Spleen (tissue), 11 donors: Measurements from ENCODE around the gene DMD. TPM values are rescaled to one million over a fixed set of nuclear protein-coding genes. Genes with fewer than 3 reads are reported as not detected.
A peak's percentile ranks its signal among the peaks of the same experiment; 100 is the strongest.

Source experiments
- DNase-seq: peaks from one replicate; pipeline ENCODE4 v3.0.0-alpha.2; 2020
- H3K27ac ChIP-seq, 8 donors: fragments of 200-600 bp; sonication (generic) in 7 of 8; 1 replicate in 4 of 8; 2 replicates in 4 of 8; pipeline versions ENCODE4 v1.5.0 to v1.8.0; 2016 to 2021; ENCODE audit warnings: inconsistent platforms in 4 of 8, mild to moderate bottlenecking in 4 of 8, moderate library complexity in 1 of 8
- H3K27me3 ChIP-seq, 7 donors: fragments of 200-600 bp; sonication (generic) in 6 of 7; replicated peaks in 1 of 7; 1 replicate in 4 of 7; 2 replicates in 3 of 7; pipeline versions ENCODE4 v1.5.0 to v1.8.0; 2016 to 2021; ENCODE audit warnings: inconsistent platforms in 3 of 7, mild to moderate bottlenecking in 1 of 7
- H3K36me3 ChIP-seq, 6 donors: fragments of 200-600 bp; sonication (generic) in 5 of 6; 1 replicate in 4 of 6; 2 replicates in 2 of 6; pipeline versions ENCODE4 v1.5.0 to v1.8.0; 2016 to 2021; ENCODE audit warnings: inconsistent platforms in 2 of 6
- H3K4me1 ChIP-seq, 6 donors: fragments of 200-600 bp; sonication (generic) in 5 of 6; 1 replicate in 3 of 6; 2 replicates in 3 of 6; pipeline versions ENCODE4 v1.5.0 to v1.8.0; 2016 to 2021; ENCODE audit warnings: inconsistent platforms in 3 of 6
- H3K4me3 ChIP-seq, 8 donors: fragments of 200-600 bp; sonication (generic) in 7 of 8; 1 replicate in 4 of 8; 2 replicates in 4 of 8; pipeline versions ENCODE4 v1.5.0 to v1.8.0; 2016 to 2021; ENCODE audit warnings: inconsistent platforms in 4 of 8, mild to moderate bottlenecking in 4 of 8, moderate library complexity in 2 of 8
- H3K9me3 ChIP-seq, 8 donors: fragments of 200-600 bp; sonication (generic) in 7 of 8; 1 replicate in 4 of 8; 2 replicates in 4 of 8; pipeline versions ENCODE4 v1.5.0 to v1.8.0; 2016 to 2021; ENCODE audit warnings: inconsistent platforms in 4 of 8
- CTCF ChIP-seq, 11 experiments: fragments of 200-600 bp in 7 of 11; fragments of 450-650 bp in 4 of 11; sonication (generic) in 4 of 11; IDR thresholded peaks in 8 of 11; conservative IDR thresholded peaks in 3 of 11; 1 replicate in 7 of 11; 2 replicates in 4 of 11; pipeline versions ENCODE4 v1.4.0 to v1.8.0; 2016 to 2021; ENCODE audit warnings: antibody characterized with exemption in 11 of 11, inconsistent platforms in 4 of 11, mild to moderate bottlenecking in 1 of 11
- POLR2A ChIP-seq, 3 donors: fragments of 450-650 bp; IDR thresholded peaks; one replicate each; pipeline ENCODE4 v1.5.1; 2017; ENCODE audit warnings: antibody characterized with exemption in 3 of 3, mild to moderate bottlenecking in 1 of 3
- POLR2AphosphoS5 ChIP-seq, 3 donors: sonication (generic); formaldehyde crosslinking; IDR thresholded peaks; one replicate each; pipeline ENCODE4 v1.5.1; 2017; ENCODE audit warnings: antibody characterized with exemption in 3 of 3
- WGBS, 5 donors: extraction: QIAGEN DNeasy Blood & Tissue Kit in 3 of 5; methylation state at CpG; one replicate each; pipeline versions ENCODE4 v1.1.5 to v1.1.7; 2013 to 2018; 5-methylcytosine and 5-hydroxymethylcytosine counted together
- intact Hi-C: fragments of 100-400 bp; cut with DNase I; formaldehyde crosslinking; loops from one replicate; pipeline ENCODE4 v1.15.0; 2023; ENCODE audit warnings: low total_unique reads
- microRNA-seq, 3 donors: library from miRNA; unstranded; fragments of <30 nt; microRNA quantifications; one replicate each; pipeline versions ENCODE4 to v1.1.0, GENCODE V29; 2019 to 2020
- polyA plus RNA-seq, 3 donors: library from polyadenylated mRNA; stranded (reverse); fragments of 200-250 nt; gene quantifications; one replicate each; pipeline ENCODE4 v1.2.1, GENCODE V29; 2013
- small RNA-seq, 4 donors: library from RNA; depleted of rRNA; stranded (forward); fragments of <200 nt; gene quantifications; one replicate each; pipeline ENCODE3, GENCODE V24; 2016
- total RNA-seq, 7 donors: library from RNA; depleted of rRNA in 3 of 7; stranded (reverse); fragments of >200 nt in 3 of 7; fragmentation: NEBNext Ultra II Directional in 4 of 7; extraction: Animal tissue kit (Norgen Biotek cat#: 25700) in 4 of 7; gene quantifications; one replicate each; pipeline versions ENCODE4 v1.1.0 to v1.2.1, GENCODE V29; 2016 to 2021
- donor health status: healthy with polysubstance abuse.
- donor health status: DM: no; HTN: no; CAD: no; lungs with moderate emphysema.
- donor health status: DM: no; HTN: no; CAD: no.
- donor health status: Bipolar disorder and iron deficiency.
- donor health status: healthy.
- donor health status: DM: no; HTN: no; CAD: no.
- donor health status: DM: yes; HTN: yes; CAD: no.

The DMD gene
- total and polyA plus RNA-seq, 10 donors: 1.3 to 11.3 (median 4.4) TPM

DNA sequence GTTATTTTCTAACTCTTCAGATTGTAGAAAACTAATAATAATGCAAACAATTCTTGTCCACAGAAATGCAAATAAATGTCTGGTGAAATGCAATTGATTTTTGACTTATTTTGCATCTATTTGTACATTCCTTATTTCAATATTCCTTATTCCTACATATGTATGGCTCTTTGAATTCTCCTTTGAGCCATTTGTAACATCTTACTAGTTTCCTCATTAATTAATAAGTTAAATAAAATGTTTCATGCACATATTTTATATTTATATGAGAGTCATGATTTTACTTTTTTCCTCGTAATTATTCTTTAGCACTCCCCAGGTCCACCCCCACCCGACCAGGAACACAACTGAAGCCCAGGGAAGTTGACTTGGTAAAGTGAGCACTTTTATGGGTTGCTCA is 2136.8 kb downstream of the DMD start:
- Histone ChIP-seq H3K27ac (no peak overlapping the region), H3K36me3 (no peaks in the 10 kb centered on the region), H3K27me3 (no peaks in the 10 kb centered on the region), H3K9me3 (peaks cover 0 to 45% (median 0%) of the 10 kb centered on the region in 8 donors), H3K4me1 (no peaks in the 10 kb centered on the region), H3K4me3 (no peak overlapping the region)
- intact Hi-C loops: no loop called here
- WGBS, 5 donors: 62 to 93% (median 71%) methylated on average over 2 of the region's 2 CpGs
- TF ChIP-seq POLR2AphosphoS5 (IDR thresholded peaks at IDR 0.05) (no peak), CTCF (IDR thresholded peaks at IDR 0.05 in 8 of 11, conservative IDR thresholded peaks at IDR 0.05 in 3 of 11) (no peak)
- no peak for DNase-seq

GRCh38 chrX:31071725-31072124 is 2139.6 kb downstream of the DMD start, which contains the start of gene FTHL17:
TSS of gene FTHL17 (minus strand) at chrX:31072041. CDS start at chrX:31071953, 88 bp downstream.
- no peak within 1 kb of the TSS for H3K27ac ChIP-seq
- no peaks in the 10 kb centered on the region for H3K27me3 ChIP-seq
- H3K9me3 ChIP-seq: peaks cover 0 to 36% (median 0%) of the 10 kb centered on the region in 8 donors
- DNase-seq: no peak
- H3K36me3 ChIP-seq: no peaks in the 10 kb centered on the region
- H3K4me3 ChIP-seq: no peak within 1 kb of the TSS
- WGBS, 5 donors: 91 to 98% (median 97%) methylated on average over 31 to 33 of the region's 33 CpGs
- no peaks in the 10 kb centered on the region for H3K4me1 ChIP-seq
- TF ChIP-seq POLR2A (IDR thresholded peaks at IDR 0.05) (no peak), POLR2AphosphoS5 (IDR thresholded peaks at IDR 0.05) (no peak), CTCF (IDR thresholded peaks at IDR 0.05 in 8 of 11, conservative IDR thresholded peaks at IDR 0.05 in 3 of 11) (no peak)
- intact Hi-C loops: no loop called here

GRCh38 chrX:31071262-31071661 is 2140.1 kb downstream of the DMD start:
- Histone ChIP-seq H3K4me3 (no peak overlapping the region), H3K4me1 (no peaks in the 10 kb centered on the region), H3K27ac (no peak overlapping the region), H3K36me3 (no peaks in the 10 kb centered on the region), H3K27me3 (no peaks in the 10 kb centered on the region), H3K9me3 (peaks cover 0 to 31% (median 0%) of the 10 kb centered on the region in 8 donors)
- TF ChIP-seq POLR2AphosphoS5 (IDR thresholded peaks at IDR 0.05): no peak
- TF ChIP-seq CTCF (IDR thresholded peaks at IDR 0.05 in 8 of 11, conservative IDR thresholded peaks at IDR 0.05 in 3 of 11): no peak
- TF ChIP-seq POLR2A (IDR thresholded peaks at IDR 0.05): no peak
- peak; percentile 71 for DNase-seq
- intact Hi-C loops: no loop called here
- WGBS, 5 donors: 67 to 94% (median 86%) methylated on average over 1 to 18 of the region's 18 CpGs

GRCh38 chrX:31070057-31070468 is 2141.3 kb downstream of the DMD start:
- Histone ChIP-seq H3K36me3 (no peaks in the 10 kb centered on the region), H3K4me3 (no peak overlapping the region), H3K9me3 (peaks cover 0 to 27% (median 0%) of the 10 kb centered on the region in 8 donors), H3K27me3 (no peaks in the 10 kb centered on the region), H3K4me1 (no peaks in the 10 kb centered on the region), H3K27ac (no peak overlapping the region)
- TF ChIP-seq POLR2A (IDR thresholded peaks at IDR 0.05) (no peak), CTCF (IDR thresholded peaks at IDR 0.05 in 8 of 11, conservative IDR thresholded peaks at IDR 0.05 in 3 of 11) (no peak), POLR2AphosphoS5 (IDR thresholded peaks at IDR 0.05) (no peak)
- no peak for DNase-seq
- intact Hi-C loops: no loop called here

Small RNAs within 50 kb of the gene (microRNA-seq; reads per million reads assigned to microRNA genes)
- 0 to 0.28 (median 0) reads per million in 3 donors for gene MIR3915
- 0 reads per million in 3 donors for gene MIR548F5

Small RNAs within 50 kb of the gene (small RNA-seq; reads per million reads assigned to genes)
- gene MIR3915 (0 reads per million in 4 donors), gene MIR548F5 (0 reads per million in 4 donors), gene RNA5SP501 (0 reads per million in 4 donors), gene RNU6-894P (0 reads per million in 4 donors)
